ENCODE results near the gene TOMM6. TPM values are rescaled to one million over a fixed set of nuclear protein-coding genes. Genes with fewer than 3 reads are reported as not detected.

Gene TOMM6
- total RNA-seq = 88.1 TPM

DNA sequence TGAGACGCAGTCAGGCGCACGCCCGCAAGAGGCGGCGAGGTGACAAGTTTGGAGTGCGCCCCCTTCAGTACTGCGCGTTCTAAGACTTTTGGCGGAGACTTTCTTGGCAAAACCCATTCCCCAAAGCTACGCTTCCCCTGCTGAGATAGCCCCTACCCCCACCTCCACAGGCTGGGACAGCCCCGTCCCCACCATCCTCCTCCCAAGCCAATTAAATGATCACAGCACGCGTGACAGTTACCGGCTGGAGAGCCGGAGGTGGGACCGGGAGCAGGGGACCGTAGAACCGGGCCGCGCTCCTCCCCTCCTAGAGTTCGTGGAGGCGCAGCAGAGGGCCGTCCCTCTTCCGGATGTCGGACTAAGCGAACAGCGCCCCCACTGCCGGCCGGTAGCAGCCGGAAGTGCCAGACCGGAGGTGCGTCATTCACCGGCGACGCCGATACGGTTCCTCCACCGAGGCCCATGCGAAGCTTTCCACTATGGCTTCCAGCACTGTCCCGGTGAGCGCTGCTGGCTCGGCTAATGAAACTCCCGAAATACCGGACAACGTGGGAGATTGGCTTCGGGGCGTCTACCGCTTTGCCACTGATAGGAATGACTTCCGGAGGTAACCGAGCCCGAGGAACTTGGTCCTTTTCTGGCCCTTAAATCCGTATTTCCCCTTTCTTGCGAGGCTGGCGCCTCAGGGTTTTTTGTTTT is at the start of gene TOMM6:
Gene TOMM6, plus strand, starts transcription at position 476 of the 699 bp plus-strand sequence. Its CDS starts 4 bp downstream, at position 480.
- peak; percentile 98 for DNase-seq

DNA sequence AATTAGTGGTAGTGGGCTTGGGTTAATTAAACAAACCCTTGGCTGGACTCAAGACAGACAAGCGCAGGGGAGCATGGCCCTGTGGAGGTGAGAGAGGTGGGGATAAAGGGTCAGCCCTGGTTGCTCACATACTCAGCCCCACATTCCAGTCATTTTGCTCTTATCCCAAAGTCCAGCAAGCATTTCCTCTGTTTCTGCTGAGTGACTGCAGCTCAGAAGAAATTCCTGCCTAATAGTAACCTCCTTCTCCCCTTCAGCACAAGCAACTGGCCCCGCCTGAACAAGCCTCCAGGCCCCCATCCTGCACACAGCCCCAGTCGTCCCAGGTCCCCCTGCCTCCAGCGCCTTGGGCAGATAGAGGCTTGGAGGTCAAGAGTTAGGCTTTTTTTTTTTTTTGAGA is 48.5 kb upstream of the TOMM6 start:
- DNase-seq = no peak

DNA sequence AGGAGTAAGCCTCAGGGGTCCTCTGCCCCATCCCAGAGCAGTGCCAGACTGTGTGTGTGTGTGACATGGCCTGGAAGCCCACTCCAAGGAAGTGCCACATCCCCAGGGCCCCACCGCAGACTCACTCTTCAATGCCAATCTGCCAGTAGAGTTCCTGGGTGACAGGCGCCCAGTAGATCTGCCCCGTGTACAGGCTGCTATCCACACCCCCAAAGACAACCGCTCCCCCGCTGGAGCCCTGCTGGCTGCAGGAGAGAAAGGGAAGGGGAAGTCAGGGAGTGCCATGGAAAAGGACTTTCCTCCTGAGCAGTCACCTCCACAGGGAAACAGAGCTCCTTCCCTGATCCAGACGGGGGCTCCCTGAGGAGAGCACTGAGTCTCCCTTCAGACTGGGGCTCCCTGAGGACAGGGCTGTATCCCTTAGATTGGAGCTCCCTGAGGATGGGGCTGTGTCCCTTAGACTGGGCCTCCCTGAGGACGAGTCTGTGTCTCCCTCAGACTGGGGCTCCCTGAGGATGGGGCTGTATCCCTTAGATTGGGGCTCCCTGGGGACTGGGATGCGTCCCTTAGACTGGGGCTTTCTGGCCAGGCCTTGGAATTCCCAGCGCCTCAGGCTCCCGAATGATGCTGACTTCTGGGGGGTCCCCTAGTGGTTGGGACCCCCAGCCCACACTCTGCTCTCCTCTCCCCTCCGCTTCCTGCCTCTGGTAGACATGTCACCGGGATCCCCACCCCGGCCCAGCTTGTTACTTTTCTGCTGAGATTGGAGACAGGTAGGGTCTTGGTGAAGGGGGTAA is 46.9 kb upstream of the TOMM6 start:
- no peak for DNase-seq

DNA sequence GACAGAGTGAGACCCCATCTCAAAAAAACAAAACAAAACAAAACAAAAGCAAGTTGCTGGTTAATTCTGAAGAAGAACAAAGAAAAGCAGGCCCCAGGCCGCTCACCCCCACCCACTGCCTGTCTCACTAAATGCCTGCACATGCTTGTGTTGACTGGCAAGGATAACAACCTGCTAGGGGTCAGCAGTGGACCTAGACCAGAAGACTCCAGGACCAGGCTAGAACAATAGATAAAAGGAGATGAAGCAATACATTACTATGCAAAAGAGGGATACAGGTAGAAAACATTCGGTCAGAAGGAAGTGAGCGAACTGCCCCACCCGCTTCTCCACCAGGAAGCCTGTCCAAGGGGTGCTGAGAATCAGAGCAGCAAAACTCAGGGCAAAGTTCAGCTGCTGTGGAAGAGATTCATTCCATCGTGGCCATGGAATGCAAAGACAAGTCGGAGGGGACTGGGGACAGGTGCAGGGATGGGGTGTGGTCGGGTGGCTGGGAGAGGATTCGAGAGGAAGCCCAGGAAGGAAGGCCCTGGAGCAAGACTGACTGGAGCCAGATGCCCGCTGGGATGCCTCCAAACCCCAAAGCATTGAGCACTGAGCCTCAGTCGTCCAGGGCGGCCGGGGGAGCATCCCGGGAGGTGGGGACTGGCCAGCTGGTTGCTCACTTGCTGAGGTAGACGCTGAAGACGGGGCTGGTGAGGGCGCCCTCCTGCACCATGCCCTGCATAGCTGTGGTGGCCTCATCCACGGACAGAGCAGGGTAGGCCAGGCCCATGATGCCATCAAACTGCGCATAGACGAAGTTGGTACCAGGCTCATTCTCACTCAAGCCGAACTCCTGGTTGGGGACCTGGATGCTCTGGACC is 45.6 kb upstream of the TOMM6 start:
- no peak for DNase-seq

DNA sequence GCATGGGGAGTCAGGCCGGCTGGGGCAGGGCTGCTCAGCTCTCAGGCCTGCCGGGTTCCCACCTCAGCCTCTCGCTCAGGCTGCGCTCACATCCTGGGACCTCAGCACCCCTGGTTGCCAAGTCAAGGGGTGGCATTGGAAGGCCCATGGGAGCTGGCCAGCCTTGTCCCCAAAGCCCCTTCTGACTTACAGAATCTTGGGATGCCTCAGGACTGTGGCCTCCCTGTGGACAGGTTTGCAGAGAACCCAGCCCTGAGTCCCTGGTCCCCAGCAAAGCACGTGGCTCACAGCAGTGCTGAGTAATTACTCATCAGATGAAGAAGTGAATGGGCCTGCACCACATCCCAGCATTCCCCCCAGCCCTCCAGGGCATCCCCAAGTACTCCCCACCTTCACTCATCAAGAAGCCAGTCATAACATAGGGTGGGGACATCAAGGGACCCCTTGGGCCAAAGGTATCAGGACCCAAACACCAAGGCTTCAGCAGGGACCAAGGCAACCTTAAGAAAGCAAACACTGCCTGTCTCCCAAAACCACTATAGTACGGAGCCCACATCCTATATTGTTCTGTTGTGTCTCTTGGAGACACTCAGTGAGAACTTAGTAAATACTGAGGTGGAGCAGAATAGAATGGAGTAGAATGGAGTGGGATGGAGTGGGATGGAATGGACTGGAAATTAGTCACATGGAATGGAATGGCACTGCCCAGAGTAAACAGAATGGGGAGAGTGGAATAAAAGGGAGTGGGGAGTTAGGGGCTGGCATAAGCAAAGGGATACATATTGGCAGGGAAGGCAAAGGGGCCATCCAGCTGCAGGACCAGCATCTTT is 43.9 kb upstream of the TOMM6 start:
- DNase-seq = no peak

DNA sequence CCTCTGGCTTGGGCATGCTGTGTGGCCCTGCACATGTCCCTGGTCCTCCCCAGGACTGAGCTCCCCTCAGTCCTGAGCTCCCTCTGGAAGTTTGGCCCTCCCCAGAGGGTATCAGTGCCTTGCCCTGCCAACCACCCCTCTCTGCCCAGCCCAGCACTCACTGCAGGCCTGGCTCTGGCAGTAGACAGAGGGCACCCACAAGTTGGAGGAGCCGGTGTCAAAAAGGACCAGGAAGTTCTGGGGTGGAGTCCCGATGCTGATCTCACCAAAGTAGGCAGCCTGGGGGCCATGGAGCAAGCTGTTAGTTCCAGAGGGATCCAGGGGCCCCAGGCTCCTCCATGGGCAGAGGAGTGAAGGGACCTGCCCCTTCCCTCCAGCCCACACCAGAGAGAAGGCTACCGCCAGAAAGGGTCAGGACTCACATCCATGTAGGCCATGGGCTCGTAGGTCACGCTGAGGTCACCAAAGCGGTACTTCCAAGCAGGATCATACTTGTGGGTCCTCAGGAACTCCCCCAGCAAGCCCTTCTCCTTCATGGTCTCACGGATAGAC is 43.2 kb upstream of the TOMM6 start:
- no peak for DNase-seq

DNA sequence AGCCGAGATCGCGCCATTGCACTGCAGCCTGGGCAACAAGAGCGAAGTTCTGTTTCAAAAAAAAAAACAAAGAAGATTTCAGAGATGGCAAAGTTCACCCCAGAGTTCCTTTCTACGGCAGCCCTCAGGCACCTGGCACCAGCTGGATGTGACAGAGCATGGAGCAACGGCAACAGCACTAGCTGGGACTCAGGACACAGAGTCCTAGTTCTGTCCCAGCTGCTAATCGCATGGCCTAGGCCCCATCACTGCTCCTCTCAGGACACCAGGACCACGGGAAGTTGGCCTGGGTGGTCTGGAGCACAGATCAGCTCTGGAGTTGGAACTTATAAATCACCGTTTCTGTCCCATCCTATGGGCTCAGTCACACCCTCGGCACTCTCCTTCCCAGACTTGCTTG is 41.4 kb upstream of the TOMM6 start:
- no peak for DNase-seq

DNA sequence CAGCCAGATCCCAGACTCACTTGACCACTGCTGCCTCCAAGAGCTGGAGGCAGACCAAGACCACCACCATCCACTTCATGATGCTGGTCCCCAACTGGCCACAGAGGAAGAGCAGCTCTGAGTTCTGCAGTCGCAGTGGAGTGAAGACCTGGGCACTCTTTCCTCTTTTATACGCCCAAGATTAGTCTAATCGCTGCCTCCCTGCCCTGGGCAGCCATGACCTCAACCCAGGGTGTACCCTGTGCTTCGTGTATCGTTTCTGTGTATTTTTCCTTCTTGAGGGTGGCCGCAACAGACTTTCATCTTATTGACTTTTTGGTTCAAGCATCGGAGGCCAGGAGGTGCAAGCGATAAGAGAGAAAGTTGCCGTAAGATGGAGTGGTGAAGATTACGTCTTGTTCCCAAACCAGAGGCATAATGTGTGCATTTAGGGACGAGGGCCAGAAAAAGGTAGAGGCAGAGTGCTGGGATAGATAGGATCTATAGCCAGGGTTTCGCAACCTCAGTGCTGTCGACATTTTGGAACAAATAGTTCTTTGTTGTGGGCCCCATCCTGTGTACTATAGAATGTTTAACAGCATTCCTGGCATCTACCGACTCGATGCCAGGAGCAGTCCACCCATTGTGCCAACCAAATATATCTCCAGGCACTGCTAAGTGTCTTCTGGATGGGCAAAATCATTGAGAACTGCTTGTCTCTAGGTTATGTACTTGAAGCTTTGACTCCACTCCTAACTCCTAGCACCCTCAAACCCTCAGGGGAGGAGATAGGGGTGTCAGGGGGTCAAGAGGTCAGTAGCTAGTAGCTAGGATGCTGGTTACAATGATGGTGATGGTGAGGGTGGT is 40.0 kb upstream of the TOMM6 start, which contains the start of gene PGC:
Gene PGC, minus strand, starts transcription at position 142 of the 846 bp plus-strand sequence. Its CDS starts 63 bp downstream, at position 79.
- no peak for DNase-seq

DNA sequence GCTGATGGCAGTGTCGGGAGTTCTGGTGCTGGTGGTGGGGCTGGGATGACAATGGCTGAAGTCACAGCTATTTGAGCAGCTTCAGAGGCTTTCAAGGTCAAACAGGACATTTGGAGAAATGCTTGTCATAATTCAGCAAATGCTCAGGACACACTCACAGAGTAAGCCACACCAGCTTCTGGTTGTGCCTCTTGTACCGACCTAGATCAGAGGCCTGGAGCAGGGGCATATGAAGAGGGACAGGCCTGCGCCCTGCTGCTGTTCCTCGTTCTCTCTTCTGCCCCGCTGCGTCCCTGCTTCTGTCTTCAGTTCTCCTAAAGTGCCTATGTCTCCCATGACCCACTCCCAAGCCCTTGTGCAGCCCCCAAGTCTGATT is 39.4 kb upstream of the TOMM6 start:
- no peak for DNase-seq

DNA sequence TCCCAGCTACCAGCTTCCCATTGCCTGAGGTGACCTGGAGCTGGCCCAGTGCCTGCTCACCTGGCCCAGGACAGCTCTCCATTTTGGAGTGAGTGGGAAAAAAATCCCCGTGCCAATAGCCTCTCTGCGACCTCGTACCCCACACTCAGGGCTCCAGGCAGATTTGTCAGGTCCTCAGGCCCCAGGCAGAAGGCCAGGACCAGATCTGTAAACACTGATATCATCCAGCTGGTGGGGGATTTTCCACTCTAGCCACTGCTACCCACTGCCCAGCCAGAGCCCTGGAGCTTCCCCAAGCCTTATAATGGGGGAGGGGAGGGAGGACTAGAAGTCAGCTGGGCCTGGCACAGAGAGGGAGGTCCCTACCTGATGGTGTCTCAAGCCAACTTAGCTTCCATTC is 39.0 kb upstream of the TOMM6 start:
- DNase-seq = no peak

DNA sequence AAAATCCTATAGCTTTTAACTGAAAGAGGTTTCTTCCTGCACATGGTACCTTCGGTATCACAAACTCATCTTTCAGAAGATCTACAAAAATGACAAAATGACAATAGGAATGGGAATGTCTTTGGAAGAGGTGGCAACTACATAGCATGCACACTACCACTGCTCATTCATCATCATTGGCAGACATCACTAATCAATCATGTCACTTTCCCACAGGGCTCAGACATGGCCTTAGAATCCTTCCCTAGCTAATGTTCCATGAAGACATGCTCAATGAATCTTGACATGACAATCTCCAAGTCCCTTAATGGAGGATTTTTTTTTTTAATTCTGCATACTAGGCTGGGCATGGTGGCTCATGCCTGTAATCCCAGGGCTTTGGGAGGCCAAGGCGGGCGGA is 37.1 kb upstream of the TOMM6 start:
- no peak for DNase-seq

DNA sequence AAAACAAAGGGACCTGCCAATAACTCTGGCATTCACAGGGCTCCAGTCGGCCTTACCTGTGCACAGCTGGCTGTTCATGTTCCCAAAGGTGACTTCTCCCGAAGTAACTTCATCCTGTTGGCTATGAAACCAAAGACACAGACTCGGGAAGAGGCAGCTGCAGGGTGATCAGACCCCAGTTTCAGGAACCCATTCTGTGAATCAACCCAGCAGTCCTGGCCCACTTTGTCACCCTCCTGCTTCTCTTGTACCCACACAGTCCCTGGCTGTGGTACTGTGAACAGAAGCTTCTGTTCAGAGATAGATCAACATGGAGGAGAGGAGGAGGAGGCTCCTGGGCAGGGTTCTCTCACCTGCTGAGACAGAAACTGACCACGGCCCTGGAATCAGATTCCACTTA is 31.6 kb upstream of the TOMM6 start:
- no peak for DNase-seq

DNA sequence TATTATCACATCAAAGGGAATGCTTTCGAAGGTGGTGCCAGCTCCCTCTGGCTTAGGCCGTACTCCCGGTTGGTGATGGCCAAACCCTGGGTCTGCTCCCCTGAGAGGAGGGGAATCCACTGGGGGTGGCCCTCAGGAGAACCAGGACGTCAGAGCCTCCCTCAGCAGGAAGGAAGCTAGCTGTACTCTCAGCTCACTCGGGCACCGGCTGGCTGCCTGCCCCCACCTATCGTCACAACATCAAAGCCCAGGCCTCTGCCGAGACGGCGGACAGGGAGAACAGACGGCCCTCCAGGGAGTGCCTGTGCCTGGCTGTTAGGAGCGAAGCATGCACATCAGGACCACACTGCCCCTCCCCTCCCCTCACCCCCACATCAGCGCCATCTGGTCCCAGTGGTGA is 31.1 kb upstream of the TOMM6 start:
- DNase-seq = no peak

DNA sequence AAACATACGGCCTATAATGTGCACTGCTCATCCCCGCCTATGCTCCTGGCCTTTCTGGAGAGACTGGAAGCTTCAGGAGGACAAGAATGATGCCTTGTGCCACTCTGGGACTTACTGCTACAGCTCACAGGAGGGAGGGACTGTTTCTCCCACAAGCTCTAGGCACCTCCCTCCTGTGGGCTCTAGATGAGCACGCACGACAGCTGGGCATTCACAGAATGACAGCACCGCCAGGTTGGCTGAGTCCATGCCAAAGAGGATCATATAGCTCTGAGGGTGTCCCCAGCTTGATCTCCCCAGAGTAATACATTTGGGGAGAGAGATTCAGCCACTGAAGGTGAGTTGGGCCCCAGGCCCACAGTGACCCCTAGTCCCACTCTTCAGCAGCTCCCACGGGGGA is 30.2 kb upstream of the TOMM6 start:
- peak; percentile 81 for DNase-seq

DNA sequence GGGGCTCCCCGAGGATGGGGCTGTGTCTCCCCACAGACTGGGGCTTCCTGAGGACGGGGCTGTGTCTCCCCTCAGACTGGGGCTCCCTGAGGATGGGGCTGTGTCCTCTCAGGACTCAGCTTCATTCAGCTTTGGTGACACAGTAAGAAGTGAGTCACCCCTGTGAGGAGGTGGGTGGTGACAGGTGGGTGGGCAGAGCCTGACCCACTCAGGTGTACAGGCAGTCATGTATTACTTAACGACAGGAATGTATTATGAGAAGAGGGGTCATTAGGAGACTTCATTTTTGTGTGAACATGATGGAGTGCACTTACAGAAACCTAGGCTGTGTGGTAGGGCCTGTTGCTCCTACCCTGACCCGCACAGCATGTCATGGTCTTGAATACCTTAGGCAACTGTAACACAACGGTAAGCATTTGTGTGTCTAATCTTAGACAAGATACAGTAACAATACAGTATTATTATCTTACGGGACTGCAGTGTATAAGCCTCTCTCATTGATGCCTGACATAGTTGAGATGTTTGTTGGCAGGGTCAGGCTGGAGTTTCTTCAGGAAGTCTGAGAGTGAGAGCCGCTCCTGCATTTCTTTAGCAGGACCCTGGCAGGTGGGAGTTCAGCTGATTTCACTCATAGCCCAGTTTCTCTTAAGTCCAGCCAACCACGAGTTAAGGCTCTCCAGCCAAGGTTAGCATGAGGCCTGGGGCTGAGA is 29.4 kb upstream of the TOMM6 start:
- no peak for DNase-seq

DNA sequence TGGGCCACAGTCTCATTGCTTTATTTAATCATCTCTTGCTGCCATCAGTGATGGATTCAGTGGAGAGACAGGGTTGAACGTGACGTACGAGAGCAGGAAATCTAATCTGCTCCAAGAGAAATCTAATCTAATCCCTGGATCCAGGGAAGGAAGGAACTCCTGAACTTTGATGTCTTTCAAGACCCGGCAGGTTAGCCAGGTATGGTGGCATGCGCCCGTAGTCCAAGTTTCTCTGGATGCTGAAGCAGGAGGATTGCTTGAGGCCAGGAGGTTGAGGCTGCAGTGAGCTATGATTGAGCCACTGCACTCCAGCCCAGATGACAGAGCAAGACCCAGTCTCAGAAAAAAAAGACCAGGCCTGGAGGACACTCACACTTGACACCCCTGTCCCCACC is 28.9 kb upstream of the TOMM6 start:
- DNase-seq = no peak

DNA sequence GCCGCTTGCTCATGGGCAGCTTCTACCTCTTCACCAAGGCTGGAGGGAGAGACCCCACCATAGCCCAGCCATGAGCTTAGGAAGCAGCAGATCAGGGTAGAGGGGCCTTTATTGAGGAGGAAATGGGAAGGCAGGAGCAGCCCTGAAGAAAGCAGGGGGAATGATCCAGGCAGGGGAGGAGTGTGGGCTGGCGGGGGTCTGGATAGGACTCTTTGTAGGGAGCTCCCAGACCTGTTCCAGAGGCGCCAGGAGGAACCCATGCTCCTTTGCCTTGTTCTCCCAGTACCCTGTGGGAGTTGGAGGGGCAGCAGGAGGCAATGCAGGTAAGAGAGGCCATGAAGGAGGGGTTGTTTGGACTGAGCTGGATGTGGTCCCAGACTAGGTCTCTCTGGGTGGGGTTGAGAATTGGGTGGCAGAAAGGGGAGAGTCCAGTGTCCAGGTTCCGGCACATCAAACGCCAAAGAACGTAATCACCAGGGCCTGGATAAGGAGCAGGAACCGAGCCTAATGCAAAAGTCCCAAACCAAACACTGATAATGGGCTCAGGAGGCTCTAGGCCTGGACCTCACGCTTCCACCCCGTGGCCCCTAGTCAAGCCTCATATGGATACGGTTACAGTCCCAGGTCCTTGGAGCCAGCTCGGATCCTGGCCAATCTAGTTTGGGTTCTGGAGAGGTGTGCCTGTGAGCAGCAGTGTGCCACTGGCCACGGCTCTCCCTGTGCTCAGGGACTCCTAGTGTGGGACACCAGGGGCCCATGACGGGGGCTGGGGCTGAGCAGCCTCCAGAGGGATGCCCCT is 28.2 kb upstream of the TOMM6 start:
- DNase-seq = no peak

DNA sequence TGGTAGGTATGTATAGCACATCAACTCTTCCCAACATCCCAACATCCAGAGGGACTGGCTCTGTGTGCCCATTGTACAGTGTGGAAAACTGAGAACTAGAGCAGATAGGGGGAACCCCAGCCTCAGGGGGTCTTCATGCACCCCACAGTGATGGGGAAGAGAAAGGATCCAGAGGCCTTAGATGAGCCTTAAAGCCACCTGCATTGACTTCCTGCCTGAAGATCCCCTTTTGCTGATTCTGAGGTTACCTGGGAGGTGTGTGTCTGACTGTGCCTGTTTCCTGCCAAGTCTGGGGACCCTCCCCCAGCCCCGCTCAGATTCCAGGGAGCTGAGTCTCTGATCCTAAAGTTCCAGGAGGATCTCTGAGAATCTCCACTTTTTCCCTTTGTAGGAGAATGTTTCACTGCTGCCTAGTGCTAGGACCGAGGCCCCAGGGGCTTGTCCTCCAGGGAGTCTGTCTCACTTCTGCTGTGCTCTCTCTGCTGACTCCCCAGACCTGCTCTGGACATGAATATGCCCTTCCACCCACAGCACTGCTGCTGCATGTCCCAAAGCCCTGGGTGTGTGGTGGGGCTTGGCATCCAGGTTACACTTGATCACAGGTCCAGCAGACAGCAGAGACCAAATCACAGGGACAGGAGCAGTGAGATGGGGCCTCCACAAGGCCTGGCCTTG is 27.5 kb upstream of the TOMM6 start:
- no peak for DNase-seq

DNA sequence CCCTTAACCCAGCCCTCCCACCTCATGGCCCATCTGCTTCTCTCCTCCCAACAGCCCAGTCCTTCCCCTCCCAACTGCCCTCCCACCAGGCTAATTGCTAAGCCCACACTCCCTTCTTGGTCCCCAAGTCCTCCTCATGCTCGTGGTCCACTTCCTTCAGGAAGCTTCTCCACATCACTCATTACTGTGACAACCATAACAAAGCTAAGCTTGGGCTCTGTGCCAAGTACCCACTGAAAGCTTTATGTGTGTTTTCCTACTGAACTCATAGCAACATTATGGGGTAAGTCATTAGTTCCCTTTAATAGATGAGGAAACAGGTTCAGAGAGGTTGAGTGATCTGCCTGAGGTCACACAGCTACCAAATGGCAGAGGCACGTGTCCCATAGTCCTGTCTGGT is 24.0 kb upstream of the TOMM6 start:
- no peak for DNase-seq

Measured in tongue (tissue), 2 donors.